Loucy (cell line): ENCODE data around the gene ATG4B.

Experiments
- H2AFZ ChIP-seq: fragments of 200-600 bp; sonication (generic); 2 replicates; pipeline ENCODE4 v1.6.0; 2016; ENCODE audit warnings: antibody characterized with exemption, mild to moderate bottlenecking, low read length, moderate library complexity
- H3F3A ChIP-seq: fragments of 200-600 bp; 2 replicates; pipeline ENCODE4 v1.6.0; 2016; ENCODE audit warnings: antibody characterized with exemption, low read depth, mild to moderate bottlenecking
- H3K27me3 ChIP-seq: fragments of 200-600 bp; sonication (generic); 2 replicates; pipeline ENCODE4 v1.6.1; 2014; ENCODE audit warnings: low read length, mild to moderate bottlenecking; ENCODE audit not compliant: insufficient read depth, poor library complexity, severe bottlenecking
- H3K36me3 ChIP-seq: fragments of 200-600 bp; sonication (generic); 2 replicates; pipeline ENCODE4 v1.6.1; 2016; ENCODE audit warnings: low read length; ENCODE audit not compliant: insufficient read depth
- H3K4me1 ChIP-seq: fragments of 200-600 bp; sonication (generic); 2 replicates; pipeline ENCODE4 v1.5.1; 2014; ENCODE audit warnings: low read length, mild to moderate bottlenecking; ENCODE audit not compliant: insufficient read depth, poor library complexity, severe bottlenecking
- H3K4me2 ChIP-seq: fragments of 200-600 bp; sonication (generic); 2 replicates; pipeline ENCODE4 v1.6.0; 2014; ENCODE audit warnings: antibody characterized with exemption, low read length, low read depth, mild to moderate bottlenecking; ENCODE audit not compliant: poor library complexity, severe bottlenecking
- H3K4me3 ChIP-seq: fragments of 200-600 bp; sonication (generic); 2 replicates; pipeline ENCODE4 v1.5.1; 2014; ENCODE audit warnings: low read length, mild to moderate bottlenecking, mixed read lengths; ENCODE audit not compliant: poor library complexity, severe bottlenecking
- H3K79me2 ChIP-seq: fragments of 200-600 bp; sonication (generic); 2 replicates; pipeline ENCODE4 v1.6.1; 2014; ENCODE audit warnings: low read length; ENCODE audit not compliant: insufficient read depth
- H3K9ac ChIP-seq: fragments of 200-600 bp; sonication (generic); 2 replicates; pipeline ENCODE4 v1.6.0; 2014; ENCODE audit warnings: mild to moderate bottlenecking, low read depth, low read length, moderate library complexity; ENCODE audit not compliant: poor library complexity, severe bottlenecking
- H3K9me2 ChIP-seq: fragments of 200-600 bp; sonication (generic); replicated peaks from 2 replicates; pipeline ENCODE4 v1.6.1; 2016; ENCODE audit warnings: low read depth, low read length, mixed read lengths
- H3K9me3 ChIP-seq: fragments of 200-600 bp; sonication (generic); 2 replicates; pipeline ENCODE4 v1.6.1; 2014; ENCODE audit warnings: mild to moderate bottlenecking, antibody characterized with exemption, low read length, low read depth; ENCODE audit not compliant: insufficient read depth
- H4K20me1 ChIP-seq: fragments of 200-600 bp; sonication (generic); 2 replicates; pipeline ENCODE4 v1.6.0; 2014; ENCODE audit warnings: antibody characterized with exemption, low read length, mild to moderate bottlenecking; ENCODE audit not compliant: insufficient read depth, poor library complexity, severe bottlenecking
- EZH2phosphoT487 ChIP-seq: fragments of 200-600 bp; IDR thresholded peaks from 2 replicates; pipeline ENCODE4 v1.6.1; 2018; ENCODE audit warnings: antibody characterized with exemption, mild to moderate bottlenecking, moderate library complexity, borderline replicate concordance
- TF ChIP-seq, protein P1 (sequence below): fragments of 200-600 bp; sonication (generic); conservative IDR thresholded peaks from 2 replicates; pipeline ENCODE4 v1.5.1; 2014; ENCODE audit warnings: mild to moderate bottlenecking, antibody characterized with exemption, low read length

Gene ATG4B

DNA sequence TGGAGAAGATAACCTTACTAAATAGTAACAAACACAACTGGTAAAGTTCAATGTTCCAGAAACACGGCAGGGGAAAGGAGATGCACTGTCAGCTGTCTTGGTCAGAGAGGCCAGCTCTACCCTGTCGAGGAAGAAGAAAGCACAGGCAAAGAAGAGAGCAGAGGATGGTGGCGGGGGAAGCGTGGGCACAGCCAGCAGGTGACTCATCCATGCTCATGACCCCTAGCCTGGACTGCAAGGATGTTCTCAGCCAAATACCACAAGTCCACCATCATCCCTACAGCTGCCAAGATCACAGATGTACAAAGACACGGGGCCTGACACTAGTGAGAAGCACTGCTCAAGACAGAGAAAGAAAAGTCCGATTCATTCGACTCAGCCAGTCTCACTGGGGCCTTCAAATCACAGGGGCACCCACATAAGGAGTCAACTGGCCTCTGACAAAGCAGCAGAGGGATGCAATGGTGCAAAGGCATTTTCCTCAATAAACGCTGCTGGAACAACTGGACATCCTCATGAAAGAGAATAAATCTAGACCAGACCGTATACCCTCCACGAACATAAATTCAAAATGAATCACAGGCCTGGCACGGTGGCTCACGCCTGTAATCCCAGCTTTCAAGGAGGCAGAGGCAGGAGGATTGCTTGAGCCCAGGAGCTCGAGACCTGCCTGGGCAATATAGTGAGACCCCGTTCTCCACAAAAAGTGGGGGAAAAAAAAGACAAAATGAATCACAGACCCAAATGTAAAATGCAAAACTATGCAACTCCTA is 43.5 kb downstream of the ATG4B start:
- TF ChIP-seq, protein P1, sequence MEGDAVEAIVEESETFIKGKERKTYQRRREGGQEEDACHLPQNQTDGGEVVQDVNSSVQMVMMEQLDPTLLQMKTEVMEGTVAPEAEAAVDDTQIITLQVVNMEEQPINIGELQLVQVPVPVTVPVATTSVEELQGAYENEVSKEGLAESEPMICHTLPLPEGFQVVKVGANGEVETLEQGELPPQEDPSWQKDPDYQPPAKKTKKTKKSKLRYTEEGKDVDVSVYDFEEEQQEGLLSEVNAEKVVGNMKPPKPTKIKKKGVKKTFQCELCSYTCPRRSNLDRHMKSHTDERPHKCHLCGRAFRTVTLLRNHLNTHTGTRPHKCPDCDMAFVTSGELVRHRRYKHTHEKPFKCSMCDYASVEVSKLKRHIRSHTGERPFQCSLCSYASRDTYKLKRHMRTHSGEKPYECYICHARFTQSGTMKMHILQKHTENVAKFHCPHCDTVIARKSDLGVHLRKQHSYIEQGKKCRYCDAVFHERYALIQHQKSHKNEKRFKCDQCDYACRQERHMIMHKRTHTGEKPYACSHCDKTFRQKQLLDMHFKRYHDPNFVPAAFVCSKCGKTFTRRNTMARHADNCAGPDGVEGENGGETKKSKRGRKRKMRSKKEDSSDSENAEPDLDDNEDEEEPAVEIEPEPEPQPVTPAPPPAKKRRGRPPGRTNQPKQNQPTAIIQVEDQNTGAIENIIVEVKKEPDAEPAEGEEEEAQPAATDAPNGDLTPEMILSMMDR, result no peak
- no peak for TF ChIP-seq EZH2phosphoT487
- Histone ChIP-seq H3K4me3 (no peak overlapping the region), H3K4me2 (no peak overlapping the region)

DNA sequence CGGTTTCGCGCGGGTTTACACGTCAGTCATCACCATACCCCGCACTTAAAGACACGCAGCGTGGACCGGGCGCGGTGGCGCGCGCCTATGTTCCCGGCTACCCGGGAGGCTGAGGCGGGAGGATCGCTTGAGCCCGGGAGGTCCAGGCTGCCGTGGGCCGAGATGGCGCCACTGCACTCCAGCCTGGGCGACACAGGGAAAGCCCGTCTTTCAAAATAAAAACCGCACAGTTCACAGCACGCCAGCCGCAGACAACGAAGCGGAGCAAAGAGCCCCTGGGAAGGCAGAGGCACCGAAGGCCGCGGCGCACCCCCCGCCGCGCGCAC is 48.8 kb downstream of the ATG4B start:
- Histone ChIP-seq H3K9ac (peak overlapping the region; percentile 95), H3K4me2 (peak overlapping the region; percentile 99), H3K36me3 (peaks cover 3% of the 10 kb centered on the region; the same call in 1 of the 2 replicates), H2AFZ (peak overlapping the region; percentile 70), H3K9me2 (no peaks in the 10 kb centered on the region), H3K79me2 (peaks cover 78% of the 10 kb centered on the region), H4K20me1 (peaks cover 6% of the 10 kb centered on the region), H3F3A (no peaks in the 10 kb centered on the region), H3K4me3 (peak overlapping the region; percentile 95), H3K4me1 (peaks cover 22% of the 10 kb centered on the region), H3K9me3 (no peaks in the 10 kb centered on the region), H3K27me3 (no peaks in the 10 kb centered on the region)
- TF ChIP-seq EZH2phosphoT487, result no peak
- TF ChIP-seq, protein P1, result no peak

More for the DNA sequence above, 43.5 kb downstream of the ATG4B start:
- Histone ChIP-seq H3K9me2 (no peaks in the 10 kb centered on the region), H3F3A (no peaks in the 10 kb centered on the region), H3K27me3 (no peaks in the 10 kb centered on the region), H3K9ac (no peak overlapping the region), H4K20me1 (no peaks in the 10 kb centered on the region), H2AFZ (no peak overlapping the region), H3K36me3 (peaks cover 32% of the 10 kb centered on the region; the same call in 1 of the 2 replicates), H3K9me3 (no peaks in the 10 kb centered on the region), H3K79me2 (peaks cover 37% of the 10 kb centered on the region), H3K4me1 (peaks cover 7% of the 10 kb centered on the region)

DNA sequence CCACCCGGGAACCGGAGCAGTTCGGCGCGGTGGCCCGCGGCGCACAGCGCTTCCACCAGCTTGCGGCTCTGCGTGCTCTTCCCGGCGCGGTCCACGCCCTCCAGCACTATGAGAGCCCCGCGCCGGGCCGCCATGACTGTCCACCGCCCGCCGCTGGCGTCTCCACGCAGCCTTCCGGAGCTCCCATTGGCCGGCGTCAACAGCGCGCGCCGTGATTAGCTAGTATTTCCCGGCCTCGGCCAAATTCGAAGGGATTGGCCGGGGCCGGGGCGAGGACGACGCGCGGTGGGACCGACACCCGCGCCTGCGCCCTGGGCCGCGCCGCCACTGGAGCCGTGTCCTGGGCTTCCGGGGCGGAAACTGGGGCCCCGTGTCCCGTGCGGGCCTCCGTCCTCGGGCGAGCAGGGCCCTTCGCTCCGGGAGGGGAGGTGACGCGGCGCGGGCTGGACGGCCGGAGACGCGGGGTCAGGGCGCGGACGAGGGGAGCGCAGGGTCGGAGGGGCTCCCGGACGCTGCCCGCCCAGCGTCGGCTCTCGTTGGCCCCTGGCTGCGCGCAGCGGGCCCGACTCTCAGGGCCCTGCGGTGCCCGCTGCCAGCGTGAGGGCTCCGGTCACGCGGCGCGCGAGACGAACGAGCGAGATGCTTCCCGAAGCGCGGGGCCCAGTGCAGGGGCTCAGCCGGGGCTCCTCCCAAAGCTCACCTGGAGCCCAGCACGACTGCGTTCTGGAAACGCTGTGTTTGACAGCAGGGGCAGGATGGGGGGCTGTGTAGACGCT is 49.3 kb downstream of the ATG4B start, which contains the start of gene DTYMK:
TSS of gene DTYMK (minus strand) at position 166 of the 776 bp plus-strand sequence. CDS start at position 134, 32 bp downstream.
- Histone ChIP-seq H2AFZ (peak within 1 kb of the TSS; percentile 82), H3K4me1 (peaks cover 22% of the 10 kb centered on the region), H3K36me3 (peaks cover 3% of the 10 kb centered on the region; the same call in 1 of the 2 replicates), H4K20me1 (peaks cover 6% of the 10 kb centered on the region), H3K9me2 (no peaks in the 10 kb centered on the region), H3K4me3 (peak within 1 kb of the TSS; percentile 95), H3K4me2 (peak within 1 kb of the TSS; percentile 99), H3K9ac (peak within 1 kb of the TSS; percentile 95), H3K27me3 (no peaks in the 10 kb centered on the region), H3F3A (no peaks in the 10 kb centered on the region), H3K79me2 (peaks cover 78% of the 10 kb centered on the region), H3K9me3 (no peaks in the 10 kb centered on the region)
- TF ChIP-seq, protein P1, result no peak
- no peak for TF ChIP-seq EZH2phosphoT487
